NCI-H526 treated with DMSO at 0.1 percent for 48 hours (cell line): Measurements from ENCODE around the gene MLXIPL.
"Not testable (repeated sequence)": the region's sequence is repeated elsewhere in the genome, so short reads cannot be mapped to it uniquely, and the experiment has no call there.

ENCODE experiments used
- DNase-seq: peaks from one replicate; lab custom pipeline; 2025; lab: John Stamatoyannopoulos, UW

MLXIPL gene

DNA sequence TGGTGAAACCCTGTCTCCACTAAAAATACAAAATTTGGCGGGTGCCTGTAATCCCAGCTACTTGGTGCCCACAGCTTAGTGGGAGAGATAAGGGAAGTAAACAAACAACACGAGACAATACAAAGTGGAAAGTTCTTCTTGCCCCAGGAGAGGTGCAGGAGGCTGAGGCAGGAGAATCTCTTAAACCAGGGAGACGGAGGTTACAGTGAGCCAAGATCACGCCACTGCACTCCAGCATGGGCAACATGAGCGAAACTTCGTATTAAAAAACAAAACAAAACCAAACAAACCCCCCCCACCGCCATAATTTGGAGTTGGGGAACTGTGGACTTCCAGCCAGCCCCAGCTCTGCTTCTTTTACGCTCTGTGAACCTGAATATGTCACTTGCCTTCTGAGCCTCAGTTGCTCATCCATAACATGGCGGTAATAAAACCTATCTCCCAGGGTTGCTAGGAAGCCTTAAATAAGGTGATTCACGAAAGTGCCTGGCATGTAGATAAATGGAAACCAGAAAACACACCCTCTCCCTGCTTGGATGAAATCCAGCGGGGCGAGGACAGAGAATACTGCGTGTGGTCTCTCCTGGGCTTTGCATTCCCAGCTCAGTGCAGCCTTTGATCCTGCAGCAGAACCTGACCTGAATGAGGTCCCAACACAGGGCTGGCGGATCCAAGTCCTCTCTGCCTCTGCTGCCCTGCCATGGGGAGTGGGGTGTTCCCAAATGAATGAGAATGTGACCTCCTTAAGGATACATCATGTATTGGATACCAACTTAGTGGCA lies 10.2 kb downstream of the MLXIPL start:
- no peak for DNase-seq

DNA sequence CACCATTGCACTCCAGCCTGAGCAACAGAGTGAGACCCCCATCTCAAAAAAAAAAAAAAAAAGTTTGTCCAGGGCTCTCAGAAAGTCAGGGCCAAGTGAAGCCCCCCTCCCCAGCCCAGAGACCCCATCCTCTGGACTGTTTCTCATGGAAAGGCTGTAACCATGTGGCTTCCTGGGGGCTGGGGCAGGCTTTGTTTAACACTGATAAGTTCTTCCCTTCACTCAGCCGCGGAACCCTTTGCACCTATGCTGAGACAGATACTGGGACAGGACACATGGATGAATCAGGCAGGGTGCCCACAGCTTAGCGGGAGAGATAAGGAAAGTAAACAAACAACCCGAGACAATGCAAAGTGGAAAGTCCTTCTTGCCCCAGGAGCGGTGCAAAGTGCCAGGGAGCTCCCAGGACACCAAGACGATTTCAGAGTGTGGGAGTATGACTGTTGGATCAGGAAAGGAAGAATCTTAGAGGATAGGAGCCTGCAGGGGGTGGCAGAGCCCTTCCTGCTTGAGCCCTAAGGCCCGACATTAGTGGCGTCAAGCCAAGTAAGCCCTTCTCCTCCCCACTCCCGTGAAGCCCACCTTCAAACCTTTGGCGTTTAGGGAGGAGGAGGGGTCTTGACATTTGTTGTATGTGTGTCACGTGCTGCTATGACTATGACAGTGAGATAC lies 11.6 kb downstream of the MLXIPL start:
- DNase-seq = no peak

DNA sequence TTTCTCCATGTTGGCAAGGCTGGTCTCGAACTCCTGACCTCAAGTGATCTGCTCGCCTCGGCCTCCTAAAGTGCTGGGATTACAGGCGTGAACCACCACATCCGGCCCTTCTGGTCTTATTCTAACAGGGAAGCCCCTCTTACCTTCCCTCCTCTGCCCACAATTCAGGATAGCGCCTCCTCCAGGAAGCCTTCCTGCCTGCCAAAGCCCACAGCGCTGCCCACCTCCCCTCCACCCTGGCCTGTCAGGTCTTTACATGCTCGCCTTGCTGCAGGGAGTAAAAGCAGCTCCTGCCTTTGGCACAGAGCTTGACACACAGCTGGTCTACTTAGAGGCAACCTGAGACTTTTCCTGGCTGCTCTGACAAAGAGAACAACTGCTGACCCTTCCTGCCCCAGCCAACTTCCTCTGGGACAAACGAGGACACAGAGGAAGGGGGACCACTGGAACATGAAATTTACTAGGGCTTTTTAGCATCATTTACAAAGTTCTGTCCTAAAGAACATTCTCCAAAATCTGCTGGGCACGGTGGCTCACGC lies 13.2 kb downstream of the MLXIPL start:
- DNase-seq = no peak

DNA sequence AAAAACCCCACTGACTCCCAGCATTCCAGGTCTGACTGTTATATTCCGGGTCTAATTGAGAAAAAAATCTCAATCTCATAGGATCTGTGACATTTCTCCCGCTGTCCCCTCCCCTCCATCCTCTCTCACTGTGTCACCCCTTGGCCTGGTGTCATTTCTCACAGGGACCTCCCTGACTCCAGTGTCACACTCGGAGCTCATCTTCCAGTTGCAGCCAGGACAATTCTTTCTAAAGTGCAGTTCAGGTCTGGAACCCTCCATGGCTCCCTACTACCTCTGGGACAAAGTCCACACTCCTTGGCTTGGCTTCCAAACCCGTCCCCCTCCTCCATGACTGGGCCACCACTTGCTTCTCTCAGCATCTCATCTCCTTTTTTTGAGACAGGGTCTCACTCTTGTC lies 14.2 kb downstream of the MLXIPL start:
- no peak for DNase-seq

DNA sequence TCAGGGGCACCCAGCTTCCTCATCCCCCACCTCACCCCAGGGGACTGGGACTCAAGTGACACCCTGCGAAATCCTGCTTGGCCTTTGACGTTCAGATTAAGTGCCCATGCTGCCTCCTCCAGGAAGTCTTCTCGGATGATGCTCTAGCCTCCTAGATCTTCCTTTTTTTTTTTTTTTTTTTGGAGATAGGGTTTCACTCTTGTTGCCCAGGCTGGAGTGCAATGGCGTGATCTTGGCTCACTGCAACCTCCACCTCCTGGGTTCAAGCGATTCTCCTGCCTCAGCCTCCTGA lies 16.7 kb downstream of the MLXIPL start:
- not testable (repeated sequence) for DNase-seq

DNA sequence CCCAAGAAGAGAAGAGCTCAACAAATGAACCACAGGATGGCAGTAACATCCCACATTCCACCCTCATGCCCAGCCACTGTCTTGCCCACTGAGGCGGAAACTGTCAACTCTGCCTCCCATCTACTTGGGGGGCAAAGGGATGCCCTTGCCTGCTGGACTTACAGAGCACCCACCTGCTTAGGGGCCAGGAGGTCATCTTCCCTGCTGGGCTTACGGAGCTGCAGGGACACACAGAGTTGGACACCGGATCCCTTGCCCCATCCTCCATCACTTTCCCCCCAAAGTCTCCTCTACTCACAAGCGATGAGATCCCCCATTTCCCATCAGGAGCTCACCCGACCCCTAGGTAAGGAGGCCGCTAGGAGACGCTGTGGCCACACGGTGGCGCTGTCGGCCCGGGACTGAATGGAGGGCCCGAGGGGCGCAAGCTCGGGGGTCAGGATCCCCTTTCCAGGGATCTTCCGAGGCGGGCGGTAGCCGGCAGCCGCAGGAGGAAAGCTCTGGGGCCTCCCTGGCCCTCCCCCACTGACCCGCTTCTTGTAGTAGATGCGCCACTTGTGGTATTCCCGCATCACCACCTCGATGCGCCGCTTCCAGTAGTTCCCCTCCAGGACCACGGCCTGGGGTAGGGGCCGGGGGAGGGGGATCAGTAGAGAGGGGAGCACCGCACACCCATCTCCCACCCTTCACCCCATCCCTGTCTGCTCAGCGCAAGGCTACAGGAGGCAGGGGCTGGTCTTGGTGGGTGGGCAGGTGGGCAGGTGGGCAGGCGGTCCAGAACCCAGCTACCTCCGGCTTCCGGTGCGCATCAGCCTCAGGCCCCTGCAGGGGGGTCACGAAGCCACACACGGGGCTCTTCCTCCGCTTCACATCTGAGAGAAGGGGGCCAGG lies 17.3 kb downstream of the MLXIPL start:
- no peak for DNase-seq

DNA sequence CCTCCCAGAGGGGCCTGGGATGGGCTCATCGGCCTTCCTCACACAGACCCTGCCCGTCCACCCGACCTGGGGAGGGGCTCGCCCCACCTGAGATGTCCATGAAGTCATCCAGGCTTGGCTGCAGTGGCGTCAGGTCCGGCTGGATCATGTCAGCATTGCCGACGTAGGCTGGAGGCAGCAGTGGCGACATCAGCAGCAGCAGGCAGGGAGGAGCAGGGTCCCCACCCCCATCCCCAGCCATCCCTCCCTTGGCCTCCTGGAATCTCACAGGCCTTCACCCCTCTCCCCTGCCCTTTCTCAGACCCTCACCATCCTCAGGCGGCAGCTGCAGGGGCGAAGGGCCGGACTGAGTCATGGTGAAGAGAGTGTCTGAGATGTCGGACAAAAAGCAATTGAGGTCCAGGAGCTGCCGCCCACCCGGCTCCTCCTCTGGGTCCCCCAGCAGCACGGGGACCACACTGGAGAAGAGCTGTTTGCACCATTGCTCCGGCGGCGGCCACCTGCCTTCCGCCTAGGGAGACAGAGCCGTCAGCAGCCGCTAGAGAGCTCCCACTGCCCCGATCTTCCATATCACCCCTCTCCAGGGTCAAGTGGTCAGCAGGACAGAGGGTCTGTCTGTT lies 18.6 kb downstream of the MLXIPL start:
- no peak for DNase-seq

DNA sequence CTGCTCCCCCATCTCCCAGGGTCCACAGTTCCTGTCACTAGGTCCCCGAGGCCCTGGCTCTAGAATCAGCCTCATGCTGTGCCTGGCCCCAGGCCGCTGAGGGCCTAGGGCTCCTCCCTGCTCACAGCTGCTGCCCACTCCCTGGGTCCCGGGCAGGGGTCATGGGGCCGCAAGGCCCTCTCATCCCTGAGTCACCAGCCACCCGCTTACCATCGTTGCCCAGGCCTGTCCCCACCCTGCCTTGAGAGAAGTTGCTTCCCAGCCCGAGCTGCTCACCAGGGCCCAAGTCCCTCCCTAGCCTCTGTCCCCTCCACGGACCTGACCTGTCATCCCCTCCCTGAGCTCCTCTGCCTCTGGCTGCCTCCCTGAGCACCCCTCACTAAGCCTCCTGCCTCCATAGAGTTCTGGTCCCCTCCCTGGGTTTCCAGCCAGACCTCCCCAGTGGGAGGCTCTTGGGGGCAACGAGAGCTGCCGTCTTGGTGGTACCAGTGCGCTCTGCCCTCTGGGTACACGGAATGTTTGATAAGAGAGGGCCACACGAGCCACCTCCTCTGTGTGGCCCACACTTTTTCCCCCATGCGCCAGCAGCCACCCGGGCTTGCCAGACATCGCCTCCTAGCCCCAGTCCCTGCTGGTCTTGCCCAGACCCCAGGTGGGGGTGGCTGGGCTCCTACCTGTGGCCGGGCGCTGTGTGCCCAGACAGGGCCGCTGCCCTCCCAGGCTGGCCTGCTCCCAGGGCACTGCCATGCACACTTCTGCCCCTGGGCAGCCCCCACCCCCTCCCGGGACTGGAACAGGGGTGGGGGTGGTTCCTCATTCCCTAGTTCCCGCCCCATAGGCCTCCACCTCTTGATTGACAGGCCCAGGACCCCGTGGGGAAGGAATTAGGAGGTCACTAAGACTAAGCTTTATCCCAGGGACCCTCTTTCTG lies 21.3 kb downstream of the MLXIPL start:
- DNase-seq = no peak

DNA sequence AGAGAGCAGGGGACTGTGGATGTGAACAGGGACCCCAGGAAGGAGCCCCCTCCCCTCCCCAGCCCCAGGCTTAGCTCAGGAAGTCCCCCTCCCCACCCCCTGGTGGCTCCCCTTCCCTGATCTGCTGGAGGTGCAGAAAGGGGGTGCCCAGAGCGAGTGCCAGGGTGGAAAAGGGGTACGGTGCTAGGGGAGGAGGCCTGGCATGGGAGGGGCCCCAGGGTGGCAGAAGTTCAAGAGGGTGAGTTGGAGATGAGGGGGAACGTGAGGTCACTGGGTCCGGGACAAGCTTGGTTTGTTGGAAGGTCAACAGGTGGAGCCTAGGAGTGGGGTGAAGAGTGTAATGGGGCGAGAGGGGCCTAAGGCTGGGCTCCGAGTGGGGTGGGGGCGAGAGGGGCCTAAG lies 24.4 kb downstream of the MLXIPL start:
- no peak for DNase-seq

DNA sequence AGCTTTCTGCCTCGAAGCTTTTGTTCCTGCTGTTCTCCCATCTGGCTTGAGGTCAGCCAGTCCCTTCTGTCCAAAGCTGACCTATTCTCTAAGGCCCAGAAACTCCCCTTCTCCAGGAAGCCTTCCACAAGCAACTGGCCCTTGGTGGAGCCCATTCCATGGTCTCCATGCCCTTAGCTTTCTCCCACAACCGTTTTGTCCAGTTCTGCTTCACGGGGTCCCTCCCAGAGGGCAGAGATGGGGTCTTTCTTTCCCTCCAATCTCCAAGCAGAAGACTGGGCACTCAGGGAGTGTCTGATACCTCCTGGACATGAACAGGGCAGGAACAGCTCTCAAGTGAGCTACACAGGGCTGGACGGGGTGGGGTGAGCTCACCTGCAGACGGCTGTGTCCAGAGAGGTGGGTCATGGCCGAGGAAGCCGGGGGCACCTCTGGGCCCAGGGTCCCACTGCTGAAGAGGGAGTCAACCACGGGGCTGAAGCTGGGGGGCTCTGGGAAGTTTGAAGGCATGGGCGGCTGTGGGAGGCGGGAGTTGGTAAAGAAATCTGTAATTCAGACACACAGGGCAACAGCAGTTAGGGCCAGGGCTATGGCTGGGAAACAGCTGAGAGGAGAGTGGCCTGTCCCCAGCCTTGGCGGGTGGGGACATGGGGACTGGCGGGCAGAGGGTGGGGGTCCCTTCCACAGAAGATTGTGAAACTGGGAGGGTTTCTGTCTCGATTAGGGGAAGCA lies 25.0 kb downstream of the MLXIPL start:
- DNase-seq = no peak

DNA sequence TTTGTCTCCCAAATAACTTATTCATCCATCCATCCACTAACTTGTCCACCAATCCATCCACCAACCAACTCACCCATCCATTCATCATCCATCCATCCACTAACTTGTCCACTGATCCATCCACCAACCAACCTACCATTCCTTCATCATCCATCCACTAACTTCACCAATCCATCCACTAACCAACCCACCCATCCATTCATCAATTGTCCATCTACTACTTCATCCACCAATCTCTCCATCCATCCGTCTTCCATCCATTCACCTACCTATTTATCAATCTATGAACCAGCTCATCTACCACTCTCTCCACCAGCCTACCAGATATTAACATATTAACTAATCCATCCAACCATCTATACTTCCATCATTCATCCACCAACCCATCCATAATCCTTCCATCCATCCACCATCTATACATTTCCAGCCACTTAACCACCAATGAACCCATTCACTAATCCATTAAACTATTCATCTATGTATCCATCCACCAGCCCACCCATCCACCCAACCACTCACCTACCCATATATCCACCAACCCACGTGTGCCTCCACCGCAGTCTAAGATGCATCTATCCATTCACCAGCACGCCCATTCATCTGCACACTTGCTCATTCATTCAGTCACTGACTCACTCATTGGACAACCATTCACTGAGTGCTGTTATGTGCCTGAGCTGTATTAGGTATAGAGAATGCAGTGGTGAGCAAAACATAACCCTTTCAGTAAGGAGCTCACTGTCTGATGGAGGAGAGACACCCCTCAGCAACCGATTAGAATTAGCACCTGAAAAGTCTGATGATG lies 26.1 kb downstream of the MLXIPL start:
- no peak for DNase-seq

DNA sequence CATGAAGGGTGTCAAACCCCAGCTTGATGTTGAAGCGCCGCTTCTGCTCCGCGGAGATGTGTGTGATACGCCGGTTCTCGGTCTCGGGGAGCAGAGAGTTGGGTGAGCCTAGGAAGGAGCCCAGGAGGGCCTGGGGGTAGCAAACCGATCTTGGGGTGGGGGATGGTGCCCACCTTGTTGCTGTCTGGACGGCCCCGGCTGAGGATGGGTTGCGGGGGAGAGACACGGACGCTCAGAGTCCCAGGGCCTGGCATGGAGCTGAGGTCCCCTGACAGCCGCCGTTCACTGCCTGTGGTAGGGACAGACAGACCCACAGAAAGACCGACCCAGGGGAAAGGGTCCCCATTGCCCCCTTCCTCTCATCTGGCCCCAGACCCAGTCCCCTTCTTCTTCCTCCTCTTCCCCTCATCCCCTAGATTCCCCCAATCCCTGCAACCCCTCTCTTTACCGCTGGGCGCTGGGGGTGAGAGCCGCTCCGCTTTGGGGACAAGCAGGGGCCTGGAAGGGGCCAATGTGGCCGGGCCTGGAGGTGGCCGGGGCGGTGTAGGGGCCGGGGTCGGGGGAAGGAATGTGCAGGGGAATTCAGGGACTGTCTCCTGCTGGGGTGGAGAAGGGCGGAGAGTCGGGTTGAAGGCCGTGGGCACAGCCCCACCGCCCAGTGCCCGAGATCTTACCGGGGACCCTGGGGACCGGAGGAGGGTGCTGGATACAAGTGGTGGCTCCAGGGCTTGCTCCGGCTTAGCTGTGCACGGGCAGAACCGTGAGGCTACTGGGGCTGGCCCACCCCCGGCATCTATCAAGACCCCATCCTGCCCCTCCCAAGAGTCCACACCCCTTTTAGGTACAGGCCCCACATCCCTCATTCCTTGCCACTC lies 27.9 kb downstream of the MLXIPL start:
- DNase-seq = no peak

DNA sequence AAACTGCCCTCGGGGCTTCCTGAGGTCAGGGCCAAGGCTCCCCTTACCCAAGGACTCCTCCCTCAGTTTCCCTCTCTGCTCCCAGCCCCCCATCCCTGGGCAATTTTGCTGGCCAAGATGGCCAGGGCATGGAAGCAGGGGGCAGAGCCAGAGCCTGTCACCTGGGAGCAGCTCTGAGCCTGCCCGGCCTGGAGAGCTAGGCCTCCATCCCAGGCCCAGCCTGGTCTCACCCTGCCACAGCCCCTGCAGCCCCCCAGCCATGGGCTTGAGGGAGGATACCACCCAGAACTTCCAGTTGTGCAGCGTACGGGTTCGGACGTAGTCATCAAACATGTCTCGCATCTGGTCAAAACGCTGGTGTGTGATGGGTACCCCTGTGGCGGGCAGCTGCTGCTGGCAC lies 29.0 kb downstream of the MLXIPL start:
- no peak for DNase-seq

DNA sequence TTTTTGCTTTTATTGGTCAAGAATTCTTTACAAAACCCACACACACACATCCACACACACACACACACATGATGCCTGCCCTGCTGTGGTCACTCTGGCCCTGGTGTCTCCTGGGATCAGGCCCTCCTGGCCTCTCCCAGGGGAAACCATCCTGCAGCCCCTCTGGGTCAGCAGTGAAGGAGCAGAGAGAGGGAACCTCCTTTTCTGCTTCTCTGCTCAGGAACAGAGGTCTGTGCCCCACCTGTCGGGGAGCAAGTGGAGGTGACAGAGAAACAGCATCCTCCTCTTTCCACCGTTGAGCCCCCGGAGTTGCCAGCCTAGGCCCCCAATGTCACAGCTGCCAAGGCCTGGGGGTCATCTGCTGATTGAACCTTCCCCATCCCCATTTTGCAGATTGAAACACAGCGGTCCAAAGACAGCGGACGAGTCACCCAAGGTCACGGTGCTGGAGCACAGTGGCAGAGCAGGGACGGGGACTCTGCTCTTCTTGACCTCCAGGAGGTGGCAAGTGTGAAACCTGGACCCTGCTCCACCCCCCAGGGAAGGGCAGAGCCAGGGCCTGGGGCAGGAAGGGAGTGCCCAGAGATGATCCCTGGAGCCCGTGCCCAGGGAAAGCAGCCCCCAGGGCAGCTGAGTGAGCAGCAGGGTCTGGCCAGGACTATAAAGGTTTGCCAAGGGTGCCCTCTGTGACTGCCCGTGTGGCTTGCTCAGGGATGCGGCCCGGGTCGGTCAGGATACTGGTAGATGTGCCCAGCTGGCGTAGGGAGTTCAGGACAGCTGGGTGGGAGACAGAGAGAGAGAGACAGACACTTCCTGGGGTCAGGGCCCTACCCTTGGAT lies 30.9 kb downstream of the MLXIPL start:
- no peak for DNase-seq

DNA sequence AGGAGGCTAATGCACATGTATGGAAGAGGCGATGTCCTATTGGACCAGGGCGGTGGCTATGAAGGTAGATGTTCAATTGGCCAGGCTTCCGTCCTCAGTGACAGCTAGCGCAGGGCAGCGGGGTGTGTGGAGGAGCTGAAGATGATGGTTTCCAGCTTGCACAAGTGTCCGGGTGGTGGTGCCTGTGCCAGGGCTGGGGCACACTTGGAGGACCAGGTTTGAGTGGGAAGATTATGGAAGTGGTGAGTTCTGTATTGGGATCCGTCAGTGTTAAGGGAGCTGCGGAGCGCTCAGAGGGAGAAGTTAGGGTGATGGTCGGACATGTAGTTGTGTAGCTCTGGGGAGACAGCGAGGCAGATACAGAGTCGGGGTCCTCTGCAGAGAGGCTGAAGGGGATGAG lies 37.4 kb downstream of the MLXIPL start:
- DNase-seq = no peak

DNA sequence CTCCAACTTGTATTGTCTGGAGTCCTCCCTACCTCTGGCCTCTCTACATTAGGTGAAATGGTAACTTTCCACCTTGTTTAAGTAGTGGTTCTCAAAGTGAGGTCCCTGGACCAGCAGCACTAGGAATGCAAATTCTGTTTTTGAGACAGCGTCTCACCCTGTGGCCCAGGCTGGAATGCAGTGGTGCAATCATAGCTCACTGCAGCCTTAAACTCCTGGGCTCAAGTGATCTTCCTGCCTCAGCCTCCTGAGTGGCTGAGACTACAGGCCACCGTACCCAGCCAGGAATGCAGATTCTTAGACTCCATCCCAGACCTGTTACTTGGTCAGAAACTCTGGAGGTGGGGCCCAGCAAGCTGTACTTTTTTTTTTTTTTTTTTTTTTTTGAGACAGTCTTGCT lies 39.1 kb downstream of the MLXIPL start:
- no peak for DNase-seq

DNA sequence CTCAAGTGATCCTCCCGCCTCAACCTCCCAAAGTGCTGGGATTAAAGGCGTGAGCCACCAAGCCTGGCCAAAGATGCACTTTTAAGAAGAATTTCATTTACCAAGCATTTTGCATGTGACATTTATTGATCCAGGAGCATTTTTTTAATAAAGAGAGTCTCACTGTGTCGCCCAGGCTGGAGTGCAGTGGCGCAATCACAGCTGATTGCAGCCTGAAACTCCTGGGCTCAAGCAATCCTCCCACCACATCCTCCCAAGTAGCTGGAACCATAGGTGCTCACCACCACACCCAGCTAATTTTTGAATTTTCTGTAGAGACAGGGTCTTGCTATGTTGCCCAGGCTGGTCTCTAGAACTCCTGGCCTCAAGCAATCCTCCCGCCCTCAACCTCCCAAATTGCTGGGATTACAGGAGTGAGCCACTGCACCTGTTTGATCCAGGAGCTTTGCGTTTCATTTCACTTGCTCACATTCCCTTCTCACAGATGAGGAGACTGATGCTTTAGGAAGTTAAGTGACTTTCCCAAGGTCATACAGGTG lies 41.6 kb downstream of the MLXIPL start:
- DNase-seq = no peak
